Suppressor macrophage treated with lipopolysaccharide for 4 hours (primary cell): ENCODE results near the gene SCAMP2.
"Not testable (repeated sequence)": the region's sequence is repeated elsewhere in the genome, so short reads cannot be mapped to it uniquely, and the experiment has no call there.

ENCODE experiments used
- DNase-seq: peaks from one replicate; pipeline ENCODE4 v3.0.0-alpha.2; 2020

Gene SCAMP2, protein sequence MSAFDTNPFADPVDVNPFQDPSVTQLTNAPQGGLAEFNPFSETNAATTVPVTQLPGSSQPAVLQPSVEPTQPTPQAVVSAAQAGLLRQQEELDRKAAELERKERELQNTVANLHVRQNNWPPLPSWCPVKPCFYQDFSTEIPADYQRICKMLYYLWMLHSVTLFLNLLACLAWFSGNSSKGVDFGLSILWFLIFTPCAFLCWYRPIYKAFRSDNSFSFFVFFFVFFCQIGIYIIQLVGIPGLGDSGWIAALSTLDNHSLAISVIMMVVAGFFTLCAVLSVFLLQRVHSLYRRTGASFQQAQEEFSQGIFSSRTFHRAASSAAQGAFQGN

DNA sequence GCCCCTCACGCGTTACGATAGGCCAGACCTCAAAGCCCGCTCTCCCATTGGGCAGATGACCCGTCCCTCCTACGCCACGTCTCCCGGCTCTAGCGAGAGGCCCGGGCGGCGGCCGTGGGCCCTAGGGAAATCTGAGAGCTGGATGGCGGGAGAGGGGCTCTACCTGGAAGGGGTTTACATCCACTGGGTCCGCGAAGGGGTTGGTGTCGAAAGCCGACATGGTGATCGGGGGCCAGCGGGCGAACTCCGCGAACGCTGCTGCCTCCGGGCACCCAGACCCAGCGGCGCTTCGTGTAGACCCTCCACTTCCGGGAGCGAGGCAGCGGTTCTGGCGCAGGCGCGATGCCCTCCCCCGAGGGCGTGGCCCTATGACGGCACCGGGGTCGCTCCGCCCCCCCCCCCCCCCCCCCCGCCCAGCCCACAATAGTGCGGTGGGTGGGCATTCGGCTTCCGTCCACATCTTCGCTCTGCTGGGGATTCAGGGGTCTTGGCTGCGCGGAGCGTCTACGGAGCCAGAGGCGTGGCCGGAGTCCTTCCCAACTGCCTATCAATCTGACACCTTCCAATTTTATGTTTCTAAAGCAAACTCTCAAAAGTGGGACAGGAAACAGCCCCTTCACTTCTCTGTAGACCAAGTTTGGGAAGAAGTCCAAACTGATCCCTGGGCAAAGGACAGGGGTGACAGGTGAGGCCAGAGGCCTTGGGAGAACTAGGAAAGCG is at the start of gene SCAMP2:
Gene SCAMP2, minus strand, starts transcription at position 330 of the 720 bp plus-strand sequence. Its CDS starts 110 bp downstream, at position 220.
- peak; percentile 94 for DNase-seq

DNA sequence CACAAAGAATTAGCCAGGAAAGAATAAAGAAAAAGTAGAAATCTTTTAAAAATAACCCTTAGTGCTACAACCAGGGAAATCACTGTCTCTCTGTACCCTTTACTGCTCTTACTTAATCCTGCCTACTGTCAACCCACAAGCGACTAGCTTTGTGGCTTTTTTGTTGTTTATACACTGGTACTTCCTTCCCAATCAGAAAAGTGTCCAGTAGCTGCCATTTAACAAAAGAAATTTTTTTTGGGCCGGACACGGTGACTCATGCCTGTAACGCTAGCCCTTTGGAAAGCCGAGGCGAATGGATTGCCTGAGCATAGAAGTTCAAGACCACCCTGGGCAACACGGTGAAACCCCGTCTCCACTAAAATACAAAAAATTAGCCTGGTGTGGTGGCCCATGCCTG is 47.3 kb upstream of the SCAMP2 start:
- peak; percentile 63 for DNase-seq

DNA sequence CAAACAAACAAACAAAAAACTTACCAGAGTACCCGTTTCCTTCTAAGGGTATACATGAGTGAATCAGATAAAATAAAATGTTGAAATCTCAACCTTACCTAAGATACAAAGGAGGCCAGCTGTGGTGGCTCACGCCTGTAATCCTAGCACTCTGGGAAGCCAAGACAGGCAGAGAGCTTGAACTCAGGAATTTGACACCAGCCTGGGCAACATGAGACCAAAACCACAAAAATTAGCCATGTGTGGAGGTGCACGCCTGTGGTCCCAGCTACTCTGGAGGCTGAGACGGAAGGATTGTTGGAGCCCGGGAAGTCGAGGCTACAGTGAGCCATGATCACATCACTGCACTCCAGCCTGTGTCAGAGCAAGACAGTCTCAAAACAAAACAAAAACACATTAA is 44.5 kb upstream of the SCAMP2 start:
- no peak for DNase-seq

DNA sequence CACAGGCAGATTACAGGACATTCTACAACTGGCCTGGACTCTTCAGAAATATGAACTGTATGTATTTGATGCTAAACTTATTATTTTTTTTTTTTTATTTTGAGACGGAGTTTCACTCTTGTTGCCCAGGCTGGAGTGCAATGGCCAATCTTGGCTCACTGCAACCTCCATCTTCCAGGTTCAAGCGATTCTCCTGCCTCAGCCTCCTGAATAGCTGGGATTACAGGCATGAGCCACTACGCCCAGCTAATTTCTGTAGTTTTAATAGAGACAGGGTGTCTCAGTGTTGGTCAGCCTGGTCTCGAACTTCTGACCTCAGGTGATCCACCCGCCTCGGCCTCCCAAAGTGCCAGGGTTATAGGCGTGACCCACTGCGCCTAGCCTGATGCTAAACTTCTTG is 40.6 kb upstream of the SCAMP2 start:
- not testable (repeated sequence) for DNase-seq

DNA sequence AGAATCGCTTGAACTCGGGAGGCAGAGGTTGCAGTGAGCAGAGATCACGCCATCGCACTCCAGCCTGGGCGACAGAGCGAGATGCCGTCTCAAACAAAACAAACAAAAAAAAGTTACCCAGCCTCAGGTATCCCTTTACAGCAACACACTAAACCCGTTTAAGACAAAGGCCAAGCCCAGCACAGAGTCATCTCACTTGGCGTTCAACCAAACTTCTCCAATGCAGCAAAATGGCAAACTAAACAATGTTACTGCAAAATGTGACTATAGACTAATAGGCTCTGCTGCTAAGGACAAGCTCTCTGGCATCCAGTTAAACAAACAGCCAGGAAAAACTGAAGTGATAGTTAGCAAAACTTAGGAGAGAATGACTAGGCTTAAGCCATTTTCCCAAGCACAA is 39.9 kb upstream of the SCAMP2 start:
- no peak for DNase-seq

DNA sequence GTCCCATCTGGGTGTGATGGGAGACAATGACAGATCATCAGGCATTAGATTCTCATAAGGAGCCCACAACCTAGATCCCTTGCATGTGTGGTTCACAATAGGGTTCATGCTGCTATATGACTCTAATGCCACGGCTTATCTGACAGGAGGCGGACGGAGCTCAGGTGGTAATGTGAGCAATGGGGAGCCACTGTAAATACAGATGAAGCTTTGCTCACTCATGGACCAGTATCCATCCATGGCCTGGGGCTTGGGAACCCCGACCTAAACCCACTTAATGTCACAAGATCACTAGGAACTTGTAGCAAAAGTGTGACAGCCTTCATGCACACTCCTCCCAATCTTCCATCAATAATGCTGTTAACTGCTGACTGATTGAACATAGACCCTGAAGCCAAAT is 35.5 kb upstream of the SCAMP2 start:
- no peak for DNase-seq

DNA sequence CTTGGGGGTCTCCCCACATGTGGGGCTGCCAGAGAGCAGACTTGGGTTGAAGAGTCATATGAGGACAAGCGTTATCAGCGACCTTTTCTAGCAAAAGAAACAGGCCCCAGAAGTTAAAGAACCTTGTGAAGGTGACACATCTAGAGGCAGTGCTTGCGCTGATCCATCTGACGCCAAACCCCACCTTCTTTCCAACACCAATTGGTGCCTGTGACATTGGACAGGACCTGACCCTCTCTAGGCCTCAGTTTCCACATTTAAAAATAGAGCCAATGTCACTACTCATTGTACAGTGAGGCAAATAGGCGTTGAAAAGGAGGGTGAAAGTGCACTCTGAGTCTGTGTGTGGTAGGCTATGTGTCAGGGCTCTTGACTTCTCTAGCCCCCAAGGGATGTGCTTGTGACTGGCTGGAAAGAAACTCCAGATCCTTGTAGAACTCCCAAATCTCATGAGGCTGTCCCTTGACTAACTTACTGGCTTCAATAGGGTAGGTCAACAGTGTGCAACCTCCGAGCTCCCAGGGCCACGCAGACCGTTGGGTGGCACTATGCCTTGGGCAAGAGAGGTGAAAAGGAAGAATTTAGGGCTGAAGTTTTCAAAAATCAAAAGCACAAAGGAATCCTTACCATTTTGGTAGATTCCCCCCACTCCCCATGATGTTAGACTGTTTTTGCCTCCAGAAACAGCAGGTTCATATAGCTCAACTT is 34.2 kb upstream of the SCAMP2 start:
- DNase-seq, result no peak

DNA sequence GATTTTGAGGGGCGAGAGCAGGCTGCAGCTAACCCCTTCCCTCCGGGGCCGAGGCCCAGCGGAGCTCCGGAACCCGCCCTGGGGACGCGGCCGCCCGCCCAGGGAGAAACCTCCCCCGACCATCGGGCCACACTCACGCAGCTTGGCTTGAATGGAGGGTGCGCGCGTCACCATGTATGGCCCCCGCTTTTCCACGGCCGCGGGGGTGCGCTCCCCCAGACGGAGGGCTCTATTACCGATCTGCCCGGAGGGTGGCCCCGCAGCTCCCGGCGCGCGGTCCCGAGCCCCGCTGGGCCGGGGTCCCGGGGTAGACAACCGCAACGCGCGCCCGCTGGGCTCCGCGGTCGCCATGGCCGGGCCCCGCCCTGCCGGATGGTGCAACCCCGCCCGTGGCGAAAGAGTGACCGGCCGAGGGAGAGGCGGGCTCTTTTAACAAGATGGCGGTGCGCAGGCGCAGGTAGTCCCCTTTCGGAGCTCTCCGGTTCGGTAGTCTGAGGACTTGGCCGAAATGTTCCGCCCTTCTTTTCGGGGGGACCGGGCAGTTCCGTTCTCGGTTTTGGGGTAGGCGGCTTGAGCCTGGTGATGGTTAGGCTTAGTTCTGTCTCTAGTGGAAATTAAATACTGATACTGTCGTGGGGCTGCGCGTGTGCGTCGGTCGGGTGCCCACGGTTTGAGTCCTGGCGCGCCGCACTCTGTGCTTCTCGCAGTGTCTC is 33.4 kb upstream of the SCAMP2 start, which contains the start of gene FAM219B:
Gene FAM219B, minus strand, starts transcription at position 402 of the 713 bp plus-strand sequence. Its CDS starts 51 bp downstream, at position 351.
- DNase-seq, result peak; percentile 95

DNA sequence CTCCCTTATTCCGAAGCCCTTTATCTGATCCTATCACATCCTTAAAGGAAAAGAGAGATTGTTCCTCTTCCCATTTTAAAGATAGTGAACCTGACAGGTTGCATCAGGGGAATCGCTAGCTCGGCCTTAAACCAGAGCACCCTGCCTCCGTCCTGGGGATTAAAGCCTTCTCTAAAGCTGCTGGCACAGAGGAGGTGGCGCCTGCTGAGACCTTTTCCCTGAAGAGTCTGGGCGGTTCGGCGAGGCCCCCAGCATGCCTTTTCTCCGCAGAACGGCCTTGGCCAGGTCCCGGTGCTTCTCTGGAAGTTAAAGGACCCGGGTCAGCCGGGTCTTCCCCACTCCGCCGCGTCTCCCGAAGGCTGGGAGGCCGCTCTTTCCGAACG is 32.9 kb upstream of the SCAMP2 start:
- no peak for DNase-seq

DNA sequence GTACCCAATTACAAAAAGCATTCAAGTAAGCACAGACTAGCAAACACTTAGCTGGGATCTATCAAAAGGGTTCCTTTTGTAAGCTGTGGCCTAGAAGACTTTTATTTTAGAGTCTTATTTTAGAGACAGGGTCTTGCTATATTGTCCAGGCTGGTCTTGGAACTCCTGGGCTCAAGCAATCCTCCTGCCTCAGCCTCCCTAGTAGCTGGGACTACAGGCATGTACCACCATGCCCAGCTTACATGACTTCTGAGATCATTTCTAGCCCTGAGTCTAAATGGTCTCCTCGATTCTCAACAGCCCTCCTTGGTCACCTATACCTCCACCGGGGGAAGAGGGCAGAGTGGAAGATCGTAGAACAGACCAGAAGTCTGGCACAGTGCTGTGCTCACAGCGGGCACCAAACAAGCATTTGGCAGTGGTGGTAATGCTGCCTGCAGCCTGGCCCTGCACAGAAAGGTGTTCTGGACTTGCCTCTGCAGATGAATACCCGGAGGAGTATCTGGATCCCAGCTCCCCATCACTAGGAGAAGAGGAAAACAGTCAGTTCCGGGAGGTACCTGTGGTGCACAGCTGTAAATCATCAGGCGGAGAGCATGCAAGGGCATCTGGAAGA is 31.1 kb upstream of the SCAMP2 start:
- DNase-seq, result no peak

DNA sequence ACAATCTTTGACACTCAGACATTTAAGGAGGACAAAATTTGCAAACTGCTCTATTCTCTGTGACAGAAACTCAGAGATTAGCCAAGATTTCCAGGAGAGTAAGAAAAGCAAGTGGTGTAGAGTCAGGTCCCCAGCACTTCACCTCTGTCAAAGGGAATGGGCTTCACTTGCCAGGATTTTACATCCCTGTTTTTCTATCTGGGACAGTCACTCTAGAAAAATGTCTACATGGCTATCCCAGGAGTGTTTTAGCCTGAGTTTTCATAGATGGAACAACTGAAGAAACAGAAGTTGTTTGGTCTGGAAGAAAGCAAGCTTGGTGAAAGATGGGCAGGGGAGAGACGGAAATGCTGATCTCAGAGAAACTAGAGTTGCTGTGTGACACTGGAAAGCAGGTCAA is 30.5 kb upstream of the SCAMP2 start:
- DNase-seq, result no peak

DNA sequence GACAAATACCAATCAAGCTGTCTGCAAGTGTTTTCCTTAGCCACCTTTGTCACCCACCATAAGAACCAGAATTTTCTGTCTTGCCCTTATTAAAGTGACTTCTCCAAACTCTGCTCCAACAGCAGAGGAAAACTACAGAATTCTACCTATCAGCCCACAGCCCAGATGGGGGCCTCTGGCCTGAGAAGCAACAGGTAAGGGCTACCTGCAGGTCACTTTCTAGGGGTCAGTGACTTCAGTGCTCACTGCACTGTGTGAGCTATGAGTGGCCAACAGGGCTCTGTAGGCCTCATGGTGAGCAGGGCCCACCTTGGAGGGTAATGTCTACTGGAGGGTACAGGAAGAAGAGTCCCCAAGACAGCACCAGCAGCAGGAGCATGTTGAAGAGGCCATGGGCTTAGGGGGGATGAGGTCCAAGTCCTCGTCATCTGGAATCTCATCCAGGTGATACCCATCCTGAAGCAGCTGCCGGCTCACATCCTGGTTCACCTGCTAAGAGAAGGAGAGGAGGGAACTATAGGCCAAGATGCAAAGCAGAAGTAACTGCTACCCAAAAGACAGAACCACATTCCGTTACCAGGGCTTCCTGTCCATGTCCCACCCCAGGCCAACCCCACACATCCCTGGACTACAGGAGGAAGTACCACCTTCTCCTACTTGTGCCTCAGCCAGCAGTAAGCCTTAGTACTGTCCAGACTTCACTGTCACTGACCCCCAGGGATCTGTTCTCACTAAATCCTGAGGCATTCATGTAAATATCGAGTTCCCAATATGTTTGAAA is 29.3 kb upstream of the SCAMP2 start:
- no peak for DNase-seq

DNA sequence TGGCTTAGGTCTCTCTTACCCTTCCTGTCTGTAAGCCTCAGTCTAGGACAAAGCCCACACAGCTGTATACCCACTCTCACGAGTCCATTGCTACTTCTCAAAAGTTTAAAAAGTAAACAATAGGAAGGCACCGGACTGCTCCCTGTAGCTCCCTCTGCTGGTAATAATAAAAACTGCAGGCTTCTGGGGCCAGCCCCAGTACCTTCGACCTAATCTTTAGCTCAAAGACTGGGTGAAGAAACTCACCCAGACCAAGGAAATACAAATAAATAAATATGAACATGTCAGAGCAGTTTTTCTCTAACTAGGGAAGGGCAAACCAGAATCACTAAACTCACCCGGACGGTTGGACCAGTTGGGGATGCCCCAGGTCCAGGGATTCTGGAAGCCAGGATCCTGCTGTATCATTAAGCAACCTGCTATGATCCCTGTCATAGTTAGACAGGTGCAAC is 28.5 kb upstream of the SCAMP2 start:
- DNase-seq, result peak; percentile 77

DNA sequence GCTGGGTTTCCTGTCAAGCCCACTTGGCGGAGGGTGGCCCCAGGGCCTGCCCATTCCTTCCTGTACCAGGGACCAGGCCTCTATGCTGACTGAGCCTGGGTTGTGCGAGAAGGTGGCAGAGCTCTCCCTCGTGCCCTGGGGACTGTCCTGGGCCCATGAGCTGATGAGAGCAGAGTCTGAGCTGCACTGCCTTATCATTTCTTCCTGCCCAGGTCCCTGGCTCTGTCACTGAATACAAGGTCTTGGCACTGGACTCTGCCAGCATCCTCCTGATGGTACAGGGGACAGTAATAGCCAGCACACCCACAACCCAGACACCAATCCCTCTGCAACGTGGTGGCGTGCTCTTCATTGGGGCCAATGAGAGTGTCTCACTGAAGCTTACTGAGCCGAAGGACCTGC is 24.1 kb upstream of the SCAMP2 start:
- no peak for DNase-seq

DNA sequence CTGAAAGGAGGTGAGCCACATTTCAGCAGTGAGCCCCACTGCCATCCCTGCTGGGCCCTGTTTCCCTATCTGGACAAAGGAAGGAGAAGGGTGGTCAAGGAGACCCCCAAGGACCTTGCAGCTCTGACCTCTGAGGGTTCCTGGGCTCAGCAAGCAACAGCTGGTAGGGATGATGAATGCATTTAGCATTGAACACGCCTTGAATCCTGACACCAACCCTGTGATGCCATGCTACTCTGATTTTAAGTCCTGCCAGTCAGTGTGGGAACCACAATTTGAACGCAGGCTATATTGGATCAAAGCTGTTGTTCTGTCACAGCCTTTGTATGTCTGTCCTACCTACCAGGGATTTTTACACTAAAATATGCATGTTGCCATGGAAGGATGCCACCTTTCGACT is 23.2 kb upstream of the SCAMP2 start:
- DNase-seq, result no peak

DNA sequence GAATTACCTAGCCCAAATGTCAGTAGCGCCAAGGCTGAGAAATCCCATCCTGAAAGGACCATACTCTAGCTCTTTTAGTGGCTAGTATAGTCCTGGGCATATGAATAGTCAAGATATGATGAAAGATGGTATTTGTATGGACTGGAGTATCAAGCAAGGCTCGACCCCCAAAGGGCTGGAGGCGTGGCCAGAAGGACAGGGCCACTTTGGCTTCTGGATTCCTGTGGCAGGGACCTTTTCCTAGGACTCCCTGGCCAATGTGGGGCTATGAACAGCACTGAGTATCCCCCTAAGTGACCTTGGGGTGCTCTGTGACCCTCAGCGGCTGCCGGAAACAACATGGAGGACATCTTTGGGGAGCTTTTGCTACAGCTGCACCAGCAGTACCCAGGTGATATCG is 22.7 kb upstream of the SCAMP2 start:
- DNase-seq, result no peak

DNA sequence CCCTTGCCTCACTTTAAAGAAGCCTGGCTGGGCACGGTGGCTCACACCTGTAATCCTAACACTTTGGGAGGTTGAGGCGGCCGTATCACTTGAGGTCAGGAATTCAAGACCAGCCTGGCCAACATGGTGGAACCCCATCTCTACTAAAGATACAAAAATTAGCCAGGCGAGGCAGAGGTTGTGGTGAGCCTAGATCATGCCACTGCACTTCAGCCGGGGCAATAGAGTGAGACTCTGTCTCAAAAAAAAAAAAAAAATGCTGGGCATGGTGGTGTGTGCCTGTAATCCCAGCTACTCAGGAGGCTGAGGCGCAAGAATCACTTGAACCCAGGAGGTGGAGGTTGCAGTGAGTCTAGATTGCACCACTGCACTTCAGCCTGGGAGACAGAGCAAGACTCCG is 21.2 kb upstream of the SCAMP2 start:
- not testable (repeated sequence) for DNase-seq

DNA sequence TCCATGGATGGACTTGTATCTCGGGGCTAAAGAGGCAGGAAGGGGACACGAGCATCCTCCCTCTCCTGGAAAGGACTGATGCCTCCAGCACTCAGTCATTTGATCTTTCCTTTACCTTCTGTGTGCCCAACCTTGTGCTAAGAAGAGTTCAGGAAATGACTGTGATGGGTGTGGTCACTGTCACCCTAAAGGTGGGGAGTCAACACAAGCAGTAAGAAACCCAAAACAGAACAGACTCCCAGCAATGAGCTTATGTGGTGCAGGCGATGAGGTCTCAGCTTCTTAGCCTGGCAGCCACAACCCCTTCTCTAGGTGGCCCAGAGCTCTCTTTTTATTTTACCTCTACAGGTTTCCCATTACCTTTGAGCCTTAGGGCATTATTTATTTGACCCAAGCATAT is 20.5 kb upstream of the SCAMP2 start:
- DNase-seq, result no peak

DNA sequence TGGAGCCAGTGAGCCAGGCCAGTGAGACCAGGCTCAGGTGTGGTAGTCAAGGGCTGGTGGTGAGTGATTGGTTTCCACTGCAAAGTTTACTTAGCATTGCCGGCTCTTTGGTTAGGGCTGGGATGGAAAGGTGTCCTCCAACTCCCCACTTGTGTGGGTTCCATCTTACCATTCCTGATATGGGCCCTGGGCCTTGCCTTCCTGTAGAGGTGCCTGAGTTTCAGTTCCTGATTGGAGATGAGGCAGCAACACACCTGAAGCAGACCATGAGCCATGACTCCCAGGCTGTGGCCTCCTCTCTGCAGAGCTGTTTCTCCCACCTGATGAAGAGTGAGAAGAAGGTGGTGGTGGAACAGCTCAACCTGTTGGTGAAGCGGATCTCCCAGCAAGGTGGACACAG is 19.8 kb upstream of the SCAMP2 start:
- DNase-seq, result no peak

DNA sequence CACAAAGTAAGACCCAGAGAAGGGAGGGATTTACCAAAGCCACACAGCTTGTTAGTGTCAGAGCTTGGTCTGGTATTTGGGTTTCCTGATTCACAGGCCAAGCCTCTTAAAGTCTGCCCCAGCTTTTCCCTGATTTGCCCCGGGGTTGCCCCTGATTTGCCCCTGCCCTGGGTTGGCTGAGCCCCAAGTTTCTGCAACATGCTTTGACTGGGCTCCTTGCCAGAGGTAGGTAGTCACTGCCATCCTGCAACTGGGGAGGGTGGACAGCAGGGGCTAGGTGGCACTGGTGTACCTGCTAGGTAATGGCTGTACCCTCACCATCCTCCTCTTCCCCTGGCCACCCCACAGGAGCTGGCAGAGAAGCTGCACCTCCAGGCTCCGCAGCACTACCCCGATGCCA is 19.1 kb upstream of the SCAMP2 start:
- DNase-seq, result no peak

DNA sequence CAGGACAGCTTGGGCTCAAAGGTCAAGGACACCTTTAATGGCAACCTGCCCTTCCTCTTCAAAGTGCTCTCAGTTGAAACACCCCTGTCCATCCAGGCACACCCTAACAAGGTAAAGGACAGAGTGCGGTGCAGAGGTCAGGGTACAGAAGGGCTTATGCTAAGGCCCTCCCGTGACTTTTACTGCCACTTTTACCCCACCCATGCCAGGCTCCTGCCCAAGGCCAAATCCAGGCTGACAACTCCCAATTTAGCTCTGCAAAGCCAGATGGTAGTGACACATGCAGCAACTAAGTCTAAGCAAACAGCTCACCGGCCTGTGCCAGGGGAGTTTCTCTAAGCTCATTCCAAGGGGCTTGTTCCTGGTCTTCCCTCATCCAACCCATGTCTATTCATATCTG is 18.3 kb upstream of the SCAMP2 start:
- no peak for DNase-seq

DNA sequence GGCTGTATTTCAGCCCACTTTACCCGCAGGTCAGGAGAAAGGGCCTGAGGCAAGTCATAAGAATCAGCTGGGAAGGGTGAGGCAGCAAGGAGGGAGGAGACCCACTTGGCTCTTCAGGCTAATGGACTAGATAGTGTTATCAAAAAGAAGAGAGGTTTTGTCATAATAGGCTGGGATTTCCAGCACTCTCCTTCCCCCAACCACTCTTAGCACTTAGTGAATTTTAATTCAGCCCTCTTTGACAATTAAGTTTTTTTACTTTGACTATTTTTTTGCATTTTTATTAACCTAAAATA is 17.4 kb upstream of the SCAMP2 start:
- DNase-seq, result no peak
